ENCODE results near the gene DAP.

Gene DAP

GRCh38 chr5:10761933-10762775 lies 1.1 kb upstream of the DAP start:
- CTCF ChIA-PET: interaction anchor here (0.7 kb wide), 1 partner anchor 9 kb away, joined by 3 read pairs; no protein-coding TSS in a partner anchor
- POLR2A ChIA-PET: no interaction called here
- DNase-seq (ENCODE audit: extremely low spot score): no peak
- TF ChIP-seq CTCF (IDR thresholded peaks at IDR 0.05; ENCODE audit: control extremely low read depth, extremely low read depth, low read depth, missing control alignments): no peak

- TF ChIP-seq CTCF (IDR thresholded peaks at IDR 0.05; ENCODE audit: control extremely low read depth, extremely low read depth, low read depth, missing control alignments): no peak
- ChIA-PET CTCF (interaction anchor here (1.3 kb wide), 1 partner anchor 309 kb away, joined by 4 read pairs; no protein-coding TSS in a partner anchor), POLR2A (interaction anchor here (0.6 to 1.0 kb wide), 2 partner anchors 58 to 197 kb away, joined by 3 read pairs; partner anchors contain the start of gene ANKRD33B)
- no peak for DNase-seq (ENCODE audit: extremely low spot score)
Measured at GRCh38 chr5:10760921-10761184, 181 bp downstream of the DAP start.

GRCh38 chr5:10760096-10760920 lies 726 bp downstream of the DAP start:
- ChIA-PET POLR2A (interaction anchor here (0.6 to 1.0 kb wide), 2 partner anchors 58 to 196 kb away, joined by 3 read pairs; partner anchors contain the start of gene ANKRD33B), CTCF (interaction anchor here (1.3 kb wide), 1 partner anchor 308 kb away, joined by 4 read pairs; no protein-coding TSS in a partner anchor)
- no peak for TF ChIP-seq CTCF (IDR thresholded peaks at IDR 0.05; ENCODE audit: control extremely low read depth, extremely low read depth, low read depth, missing control alignments)
- peak; percentile 41 for DNase-seq (ENCODE audit: extremely low spot score)

GRCh38 chr5:10759111-10759510 lies 1.9 kb downstream of the DAP start:
- TF ChIP-seq CTCF (IDR thresholded peaks at IDR 0.05; ENCODE audit: control extremely low read depth, extremely low read depth, low read depth, missing control alignments): no peak
- ChIA-PET POLR2A (interaction anchor here (1.4 kb wide), 1 partner anchor 14 kb away, joined by 3 read pairs; no protein-coding TSS in a partner anchor), CTCF (interaction anchor here (1.2 kb wide), 1 partner anchor 56 kb away, joined by 3 read pairs; no protein-coding TSS in a partner anchor)
- no peak for DNase-seq (ENCODE audit: extremely low spot score)

GRCh38 chr5:10757922-10758555 lies 3.0 kb downstream of the DAP start:
- CTCF ChIA-PET: interaction anchor here (1.1 to 1.2 kb wide), 3 partner anchors 55 to 63 kb away, joined by 3 to 4 read pairs (median 3); no protein-coding TSS in a partner anchor
- no peak for TF ChIP-seq CTCF (IDR thresholded peaks at IDR 0.05; ENCODE audit: control extremely low read depth, extremely low read depth, low read depth, missing control alignments)
- DNase-seq (ENCODE audit: extremely low spot score): no peak
- POLR2A ChIA-PET: interaction anchor here (0.8 to 1.4 kb wide), 2 partner anchors 13 to 42 kb away, joined by 3 read pairs; no protein-coding TSS in a partner anchor

GRCh38 chr5:10757043-10757442 lies 4.0 kb downstream of the DAP start:
- no peak for TF ChIP-seq CTCF (IDR thresholded peaks at IDR 0.05; ENCODE audit: control extremely low read depth, extremely low read depth, low read depth, missing control alignments)
- CTCF ChIA-PET: interaction anchor here (1.1 to 1.2 kb wide), 2 partner anchors 55 to 62 kb away, joined by 3 to 4 read pairs; no protein-coding TSS in a partner anchor
- POLR2A ChIA-PET: interaction anchor here (0.8 to 0.9 kb wide), 2 partner anchors 24 to 41 kb away, joined by 3 read pairs; no protein-coding TSS in a partner anchor
- DNase-seq (ENCODE audit: extremely low spot score): no peak
